Measurements from ENCODE around the gene SPAG9. TPM values are rescaled to one million over a fixed set of nuclear protein-coding genes. Genes with fewer than 3 reads are reported as not detected.

SPAG9 gene
- total and polyA plus RNA-seq, 2 donors from 2014 or later: 15.4 to 93.3 TPM

- H3K9ac ChIP-seq (ENCODE audit: low read length in 3 of 3): no peak overlapping the region
- intact Hi-C loops (cut with DNase I): no loop called here
- no peak overlapping the region for H3K27ac ChIP-seq (ENCODE audit: low read depth in 2 of 2, low read length in 2 of 2)
Measured at GRCh38 chr17:50922721-50923405, 197.8 kb downstream of the SPAG9 start.

GRCh38 chr17:50922107-50922506, 198.6 kb downstream of the SPAG9 start:
- no peak overlapping the region for H3K27ac ChIP-seq (ENCODE audit: low read depth in 2 of 2, low read length in 2 of 2)
- FAIRE-seq: no peak

More at GRCh38 chr17:50922721-50923405, 197.8 kb downstream of the SPAG9 start:
- DNase-seq: peak in 1 of 5 donors; percentile 31
- H3K36me3 ChIP-seq (ENCODE audit: control insufficient read depth in 2 of 3, insufficient read depth in 3 of 3, low read length in 3 of 3): no peaks in the 10 kb centered on the region
- H3K4me3 ChIP-seq (ENCODE audit: low read length in 3 of 3): no peak overlapping the region
- H3K9me3 ChIP-seq (ENCODE audit: control insufficient read depth in 2 of 3, insufficient read depth in 1 of 3, low read length in 3 of 3): no peaks in the 10 kb centered on the region
- H3K27me3 ChIP-seq (ENCODE audit: control insufficient read depth, insufficient read depth, low read length): no peaks in the 10 kb centered on the region
- no peak for TF ChIP-seq CTCF (IDR thresholded peaks at IDR 0.05; ENCODE audit: borderline replicate concordance, extremely low read depth, insufficient read depth)
- H3K4me1 ChIP-seq (ENCODE audit: control insufficient read depth in 2 of 3, insufficient read depth in 2 of 3, low read depth in 1 of 3, low read length in 3 of 3): peaks cover 0 to 34% (median 29%) of the 10 kb centered on the region in 3 donors
- no peak for FAIRE-seq

GRCh38 chr17:50920891-50921586, 199.6 kb downstream of the SPAG9 start:
- intact Hi-C loops (cut with DNase I): no loop called here
- FAIRE-seq (no peak), DNase-seq (peak in 1 of 5 donors; percentile 53)
- no peak overlapping the region for H3K4me3 ChIP-seq (ENCODE audit: low read length in 3 of 3)
- peaks cover 0 to 45% (median 43%) of the 10 kb centered on the region in 3 donors for H3K4me1 ChIP-seq (ENCODE audit: control insufficient read depth in 2 of 3, insufficient read depth in 2 of 3, low read depth in 1 of 3, low read length in 3 of 3)
- H3K36me3 ChIP-seq (ENCODE audit: control insufficient read depth in 2 of 3, insufficient read depth in 3 of 3, low read length in 3 of 3): no peaks in the 10 kb centered on the region
- TF ChIP-seq CTCF (IDR thresholded peaks at IDR 0.05; ENCODE audit: borderline replicate concordance, extremely low read depth, insufficient read depth): no peak
- H3K27ac ChIP-seq (ENCODE audit: low read depth in 2 of 2, low read length in 2 of 2): peak overlapping the region; percentile 63 to 96
- H3K9me3 ChIP-seq (ENCODE audit: control insufficient read depth in 2 of 3, insufficient read depth in 1 of 3, low read length in 3 of 3): no peaks in the 10 kb centered on the region
- H3K9ac ChIP-seq (ENCODE audit: low read length in 3 of 3): peak overlapping the region in 1 of 3 donors; percentile 28
- H3K27me3 ChIP-seq (ENCODE audit: control insufficient read depth, insufficient read depth, low read length): no peaks in the 10 kb centered on the region

More at GRCh38 chr17:50922107-50922506, 198.6 kb downstream of the SPAG9 start:
- DNase-seq: no peak
- Histone ChIP-seq H3K36me3 (ENCODE audit: control insufficient read depth in 2 of 3, insufficient read depth in 3 of 3, low read length in 3 of 3) (no peaks in the 10 kb centered on the region), H3K9me3 (ENCODE audit: control insufficient read depth in 2 of 3, insufficient read depth in 1 of 3, low read length in 3 of 3) (no peaks in the 10 kb centered on the region), H3K9ac (ENCODE audit: low read length in 3 of 3) (no peak overlapping the region), H3K4me1 (ENCODE audit: control insufficient read depth in 2 of 3, insufficient read depth in 2 of 3, low read depth in 1 of 3, low read length in 3 of 3) (peaks cover 0 to 36% (median 35%) of the 10 kb centered on the region in 3 donors), H3K4me3 (ENCODE audit: low read length in 3 of 3) (no peak overlapping the region), H3K27me3 (ENCODE audit: control insufficient read depth, insufficient read depth, low read length) (no peaks in the 10 kb centered on the region)
- no peak for TF ChIP-seq CTCF (IDR thresholded peaks at IDR 0.05; ENCODE audit: borderline replicate concordance, extremely low read depth, insufficient read depth)
- intact Hi-C loops (cut with DNase I): no loop called here
